A549 (cell line): ENCODE measurements around the gene TMEM107. TPM values are rescaled to one million over a fixed set of nuclear protein-coding genes. Genes with fewer than 3 reads are reported as not detected.

Source experiments
- CBX8 ChIP-seq: fragments of 200-600 bp; sonication (generic); IDR thresholded peaks from 2 replicates; pipeline ENCODE4 v1.6.1; 2016
- CEBPB ChIP-seq, 2 experiments: fragments of >200 bp in 1 of 2; sonication (Bioruptor Twin) in 1 of 2; formaldehyde crosslinking in 1 of 2; IDR thresholded peaks; 2 replicates each; pipeline ENCODE4 v1.6.1; 2012 to 2016
- CHD2 ChIP-seq: fragments of 150-350 bp; IDR thresholded peaks from 2 replicates; pipeline ENCODE4 v1.6.1; 2014; ENCODE audit warnings: low read length; ENCODE audit not compliant: partially characterized antibody
- EP300 ChIP-seq, 2 experiments: fragments of >200 bp; sonication (Bioruptor Twin); formaldehyde crosslinking; IDR thresholded peaks; 2 replicates in 1 of 2; 3 replicates in 1 of 2; pipeline ENCODE4 v1.6.1; 2016 to 2017
- FOSB ChIP-seq: fragments of 250-450 bp; sonication (Bioruptor Pico); IDR thresholded peaks from 2 replicates; pipeline ENCODE4 v1.5.0; 2020; ENCODE audit warnings: mild to moderate bottlenecking, moderate library complexity
- FOSL2 ChIP-seq, 2 experiments: fragments of 450-650 bp in 1 of 2; fragments of >200 bp in 1 of 2; sonication (Bioruptor Twin) in 1 of 2; formaldehyde crosslinking; IDR thresholded peaks; 2 replicates each; pipeline versions ENCODE4 v1.5.0 to v1.6.1; 2016 to 2020; ENCODE audit warnings: mild to moderate bottlenecking in 1 of 2, moderate library complexity in 1 of 2
- GATA3 ChIP-seq: IDR thresholded peaks from 2 replicates; pipeline ENCODE4 v1.6.1; 2012; ENCODE audit warnings: borderline replicate concordance
- HDAC2 ChIP-seq: fragments of 200-600 bp; sonication (generic); IDR thresholded peaks from 2 replicates; pipeline ENCODE4 v1.6.1; 2016
- HOXA7 ChIP-seq: fragments of 250-450 bp; sonication (Bioruptor Pico); IDR thresholded peaks from 2 replicates; pipeline ENCODE4 v1.5.0; 2020; ENCODE audit warnings: mild to moderate bottlenecking, moderate library complexity
- KDM5A ChIP-seq: fragments of 200-600 bp; sonication (generic); IDR thresholded peaks from 2 replicates; pipeline ENCODE4 v1.6.1; 2016; ENCODE audit warnings: antibody characterized with exemption, mild to moderate bottlenecking
- MYC ChIP-seq: IDR thresholded peaks from 2 replicates; pipeline ENCODE4 v1.6.1; 2012; ENCODE audit warnings: mild to moderate bottlenecking, inconsistent platforms, low read length, improper control_type of control experiment, borderline replicate concordance
- NFE2L2 ChIP-seq: fragments of 150-350 bp; conservative IDR thresholded peaks from 2 replicates; pipeline ENCODE4 v1.6.1; 2014; ENCODE audit warnings: low read length
- PHF8 ChIP-seq: fragments of 200-600 bp; sonication (generic); IDR thresholded peaks from 2 replicates; pipeline ENCODE4 v1.6.1; 2016; ENCODE audit warnings: low read depth, mild to moderate bottlenecking, antibody characterized with exemption, moderate library complexity, borderline replicate concordance
- POLR2A ChIP-seq: IDR thresholded peaks from 2 replicates; pipeline ENCODE4 v1.6.1; 2012; ENCODE audit warnings: mild to moderate bottlenecking, low read length
- POLR2AphosphoS2 ChIP-seq: conservative IDR thresholded peaks from 2 replicates; pipeline ENCODE4 v1.6.1; 2012; ENCODE audit warnings: low read length, improper control_type of control experiment, inconsistent platforms
- RARB ChIP-seq: fragments of 250-450 bp; sonication (Bioruptor Pico); IDR thresholded peaks from 2 replicates; pipeline ENCODE4 v1.8.0; 2021; ENCODE audit warnings: mild to moderate bottlenecking, moderate library complexity
- RCOR1 ChIP-seq: fragments of 150-350 bp; IDR thresholded peaks from 2 replicates; pipeline ENCODE4 v1.6.1; 2014; ENCODE audit warnings: antibody characterized with exemption, low read length, low read depth
- REST ChIP-seq: fragments of 200-600 bp; sonication (generic); IDR thresholded peaks from 2 replicates; pipeline ENCODE4 v1.6.1; 2016; ENCODE audit warnings: antibody characterized with exemption, mild to moderate bottlenecking, moderate library complexity
- SMC3 ChIP-seq: fragments of >200 bp; sonication (Bioruptor Twin); formaldehyde crosslinking; IDR thresholded peaks from 3 replicates; pipeline ENCODE4 v1.6.1; 2018; ENCODE audit warnings: inconsistent platforms
- SREBF2 ChIP-seq: fragments of 450-650 bp; IDR thresholded peaks from 2 replicates; pipeline ENCODE4 v1.6.1; 2014; ENCODE audit warnings: mild to moderate bottlenecking, moderate library complexity
- TFCP2L1 ChIP-seq: fragments of 250-450 bp; sonication (Bioruptor Pico); IDR thresholded peaks from 2 replicates; pipeline ENCODE4 v1.5.0; 2021; ENCODE audit warnings: mild to moderate bottlenecking
- TP53 ChIP-seq: fragments of 250-450 bp; sonication (Bioruptor Pico); IDR thresholded peaks from 2 replicates; pipeline ENCODE4 v1.5.0; 2021; ENCODE audit warnings: mild to moderate bottlenecking, moderate library complexity
- USF2 ChIP-seq: fragments of 450-650 bp; IDR thresholded peaks from 2 replicates; pipeline ENCODE4 v1.6.1; 2014; ENCODE audit warnings: antibody characterized with exemption
- ZSCAN20 ChIP-seq: fragments of 250-450 bp; sonication (Bioruptor Pico); IDR thresholded peaks from 2 replicates; pipeline ENCODE4 v1.8.0; 2022; ENCODE audit warnings: mild to moderate bottlenecking, moderate library complexity
- polyA plus RNA-seq, 4 experiments: library from polyadenylated mRNA; depleted of rRNA in 3 of 4; stranded (reverse); fragments of >200 nt; fragmentation: RNase III in 1 of 4; extraction: RNeasy Plus Mini Kit Qiagen cat#74134 plus additional on column Dnase treatment in 1 of 4; gene quantifications; 2 replicates in 3 of 4; 3 replicates in 1 of 4; pipeline ENCODE4 v1.2.3, GENCODE V29; 2011 to 2017
- TF ChIP-seq, protein P1 (sequence below): fragments of 250-450 bp; sonication (Bioruptor Pico); IDR thresholded peaks from 2 replicates; pipeline ENCODE4 v1.5.0; 2021; ENCODE audit warnings: mild to moderate bottlenecking, moderate library complexity, borderline replicate concordance
- TF ChIP-seq, protein P2 (sequence below): fragments of >200 bp; sonication (Bioruptor Twin); formaldehyde crosslinking; IDR thresholded peaks from 2 replicates; pipeline ENCODE4 v1.6.1; 2016

Gene TMEM107
- polyA plus RNA-seq, 2 of the 4 experiments (the other 2 are of a cell fraction), result 17.0 to 22.8 TPM

DNA sequence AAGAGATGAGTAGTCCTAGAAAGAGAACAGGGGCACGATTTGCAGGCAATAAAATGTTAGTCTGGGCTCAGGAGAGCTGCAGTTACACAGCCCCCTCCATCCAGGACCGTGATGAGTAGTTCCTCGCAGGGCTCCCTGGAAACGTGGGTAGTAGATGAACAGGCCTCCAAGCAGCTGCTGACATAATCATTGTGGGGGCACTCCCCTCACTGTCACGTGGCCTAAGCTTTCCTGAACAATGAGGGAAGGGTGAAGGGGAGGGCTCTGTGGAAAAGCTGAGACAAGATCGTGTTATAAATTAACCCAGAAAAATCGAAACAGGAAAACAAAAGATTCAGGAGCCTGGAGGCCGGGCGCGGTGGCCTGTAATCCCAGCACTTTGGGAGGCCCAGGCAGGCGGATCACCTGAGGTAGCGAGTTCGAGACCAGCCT is 22.6 kb downstream of the TMEM107 start (continued):
- TF ChIP-seq REST (no peak; the same call in 1 of the 2 replicates), TFCP2L1 (no peak), ZSCAN20 (no peak), CBX8 (no peak), CEBPB (IDR thresholded peaks at IDR 0.05) (peak in 1 of 2 experiments; percentile 3; a peak in 1 of 4 replicates), SMC3 (no peak), PHF8 (no peak), NFE2L2 (no peak), FOSB (no peak), HDAC2 (no peak), KDM5A (no peak), RCOR1 (no peak), SREBF2 (no peak; the same call in 1 of the 2 replicates), HOXA7 (CRISPR knock-in tag) (no peak), USF2 (peak; percentile 93), EP300 (IDR thresholded peaks at IDR 0.05) (no peak), MYC (0 out of 2 replicates have a peak, but pooled peaks have one; percentile 39), TP53 (no peak), GATA3 (no peak), FOSL2 (IDR thresholded peaks at IDR 0.05) (no peak), FOSL2 (CRISPR knock-in tag; IDR thresholded peaks at IDR 0.05) (peak; percentile 59), CHD2 (no peak), RARB (CRISPR knock-in tag) (no peak), POLR2AphosphoS2 (0 out of 2 replicates have a peak, but pooled peaks have one; percentile 37), POLR2A (no peak)
- TF ChIP-seq, protein P1, sequence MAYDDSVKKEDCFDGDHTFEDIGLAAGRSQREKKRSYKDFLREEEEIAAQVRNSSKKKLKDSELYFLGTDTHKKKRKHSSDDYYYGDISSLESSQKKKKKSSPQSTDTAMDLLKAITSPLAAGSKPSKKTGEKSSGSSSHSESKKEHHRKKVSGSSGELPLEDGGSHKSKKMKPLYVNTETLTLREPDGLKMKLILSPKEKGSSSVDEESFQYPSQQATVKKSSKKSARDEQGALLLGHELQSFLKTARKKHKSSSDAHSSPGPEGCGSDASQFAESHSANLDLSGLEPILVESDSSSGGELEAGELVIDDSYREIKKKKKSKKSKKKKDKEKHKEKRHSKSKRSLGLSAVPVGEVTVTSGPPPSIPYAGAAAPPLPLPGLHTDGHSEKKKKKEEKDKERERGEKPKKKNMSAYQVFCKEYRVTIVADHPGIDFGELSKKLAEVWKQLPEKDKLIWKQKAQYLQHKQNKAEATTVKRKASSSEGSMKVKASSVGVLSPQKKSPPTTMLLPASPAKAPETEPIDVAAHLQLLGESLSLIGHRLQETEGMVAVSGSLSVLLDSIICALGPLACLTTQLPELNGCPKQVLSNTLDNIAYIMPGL (CRISPR knock-in tag), result no peak
- TF ChIP-seq, protein P2, sequence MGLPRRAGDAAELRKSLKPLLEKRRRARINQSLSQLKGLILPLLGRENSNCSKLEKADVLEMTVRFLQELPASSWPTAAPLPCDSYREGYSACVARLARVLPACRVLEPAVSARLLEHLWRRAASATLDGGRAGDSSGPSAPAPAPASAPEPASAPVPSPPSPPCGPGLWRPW, result no peak
